NCI-H526 treated with DMSO at 0.1 percent for 48 hours (cell line): ENCODE data around the gene MAP1S.
A peak's percentile ranks its signal among the peaks of the same experiment; 100 is the strongest.
"Not testable (repeated sequence)": the region's sequence is repeated elsewhere in the genome, so short reads cannot be mapped to it uniquely, and the experiment has no call there.

Experiments
- DNase-seq: peaks from one replicate; lab custom pipeline; 2025; lab: John Stamatoyannopoulos, UW

The MAP1S gene

DNA sequence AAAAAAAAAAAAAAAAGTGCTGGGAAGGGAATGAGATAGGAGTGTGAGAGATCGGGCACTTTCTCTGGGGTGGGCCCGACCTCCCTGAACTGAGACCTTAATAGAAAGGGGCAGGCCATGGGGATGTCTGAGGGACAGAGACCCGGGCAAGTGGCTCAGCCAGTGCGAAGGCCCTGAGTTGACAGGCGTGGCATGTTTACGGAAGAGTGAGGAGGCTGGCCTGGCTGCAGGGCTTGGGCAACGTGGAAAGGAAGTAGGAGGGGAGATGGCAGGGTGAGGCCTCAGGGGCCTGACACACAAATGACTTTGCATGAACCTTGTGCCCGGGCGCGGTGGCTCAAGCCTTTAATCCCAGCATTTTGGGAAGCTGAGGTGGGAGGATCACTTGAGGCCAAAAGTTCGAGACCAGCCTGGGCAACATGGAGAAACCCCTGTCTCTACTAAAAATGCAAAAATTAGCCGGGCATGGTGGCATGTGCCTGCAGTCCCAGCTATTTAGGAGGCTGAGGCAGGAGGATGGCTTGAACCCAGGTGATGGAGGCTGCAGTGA, 45.9 kb downstream of the MAP1S start:
- DNase-seq, result no peak

DNA sequence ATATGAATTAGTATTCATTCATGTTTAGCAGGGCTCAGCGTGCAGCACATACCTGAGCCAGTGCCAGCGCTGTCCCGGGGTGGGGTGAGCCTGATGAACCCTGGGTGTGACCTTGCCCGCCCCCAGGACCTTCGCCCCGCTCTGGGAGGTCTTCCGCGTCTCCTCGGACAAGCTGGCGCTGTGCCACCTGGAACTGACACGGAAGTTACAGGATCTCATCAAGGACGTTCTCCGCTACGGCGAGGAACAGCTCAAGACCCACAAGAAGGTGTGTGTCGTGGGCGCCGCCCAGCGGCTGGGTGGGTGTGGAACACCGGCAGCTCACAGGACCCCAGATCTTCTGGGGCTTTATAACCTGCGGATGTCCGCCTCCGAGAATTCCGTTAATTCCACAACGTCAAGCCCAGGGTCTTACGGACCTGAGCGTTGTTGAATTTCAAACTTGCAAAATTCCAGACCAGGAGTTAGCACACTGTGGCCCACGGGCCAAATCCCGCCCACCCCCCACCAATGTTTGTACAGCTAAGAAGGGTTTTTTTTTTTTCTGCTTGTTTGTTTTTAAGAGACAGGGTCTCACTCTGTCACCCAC, 47.4 kb downstream of the MAP1S start:
- DNase-seq, result peak; percentile 3

DNA sequence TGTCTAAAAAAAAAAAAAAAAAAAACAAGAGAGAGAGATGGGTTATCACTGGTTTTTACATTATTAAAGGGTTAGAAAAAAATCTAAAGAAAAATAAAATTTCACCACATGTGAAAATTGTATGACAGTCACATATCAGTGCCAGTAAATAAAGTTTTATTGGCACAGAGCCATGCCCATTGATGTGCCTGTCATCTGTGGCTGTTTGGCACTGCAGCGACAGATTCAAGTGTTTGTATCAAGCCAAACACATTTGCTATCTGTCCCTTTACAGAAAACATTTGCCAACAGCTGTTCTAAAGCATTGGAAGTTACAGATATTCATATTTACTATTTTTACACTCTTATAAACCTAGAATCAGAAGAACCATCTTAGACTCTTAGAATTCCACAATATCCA, 48.3 kb downstream of the MAP1S start:
- DNase-seq, result no peak

DNA sequence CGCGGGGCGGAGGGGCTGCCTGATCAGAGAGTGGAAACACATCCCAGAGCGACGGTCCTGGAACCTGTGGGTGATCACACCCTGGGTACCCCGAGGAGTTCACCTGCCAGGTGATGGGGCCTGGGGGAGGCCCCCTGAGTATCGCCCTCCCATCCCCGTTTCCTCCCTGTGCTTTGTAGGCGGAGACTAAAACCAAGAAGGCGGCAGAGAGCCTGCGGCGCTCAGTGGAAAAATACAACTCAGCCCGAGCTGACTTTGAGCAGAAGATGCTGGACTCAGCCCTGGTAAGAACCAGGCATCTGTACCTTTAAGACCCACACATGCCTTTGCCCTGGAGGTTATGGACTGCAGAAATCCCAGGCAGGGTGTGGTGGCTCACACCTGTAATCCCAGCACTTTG, 51.3 kb downstream of the MAP1S start:
- DNase-seq, result no peak

DNA sequence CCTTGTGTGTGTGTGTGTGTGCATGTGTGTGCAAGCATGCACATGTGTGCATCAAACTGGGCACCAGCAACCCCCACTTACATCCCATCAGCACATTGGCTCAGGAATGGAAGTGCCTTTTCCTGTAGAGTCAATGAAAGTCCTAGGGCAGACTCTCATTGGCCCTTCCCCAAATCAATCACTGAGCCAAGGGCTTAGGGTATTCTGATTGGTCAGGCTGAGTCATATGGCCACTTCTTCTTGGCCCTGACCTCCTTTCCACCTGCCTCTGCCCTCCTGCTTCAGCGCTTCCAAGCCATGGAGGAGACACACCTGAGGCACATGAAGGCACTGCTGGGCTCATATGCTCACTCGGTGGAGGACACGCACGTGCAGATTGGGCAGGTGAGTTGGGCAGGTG, 52.9 kb downstream of the MAP1S start:
- DNase-seq, result no peak

DNA sequence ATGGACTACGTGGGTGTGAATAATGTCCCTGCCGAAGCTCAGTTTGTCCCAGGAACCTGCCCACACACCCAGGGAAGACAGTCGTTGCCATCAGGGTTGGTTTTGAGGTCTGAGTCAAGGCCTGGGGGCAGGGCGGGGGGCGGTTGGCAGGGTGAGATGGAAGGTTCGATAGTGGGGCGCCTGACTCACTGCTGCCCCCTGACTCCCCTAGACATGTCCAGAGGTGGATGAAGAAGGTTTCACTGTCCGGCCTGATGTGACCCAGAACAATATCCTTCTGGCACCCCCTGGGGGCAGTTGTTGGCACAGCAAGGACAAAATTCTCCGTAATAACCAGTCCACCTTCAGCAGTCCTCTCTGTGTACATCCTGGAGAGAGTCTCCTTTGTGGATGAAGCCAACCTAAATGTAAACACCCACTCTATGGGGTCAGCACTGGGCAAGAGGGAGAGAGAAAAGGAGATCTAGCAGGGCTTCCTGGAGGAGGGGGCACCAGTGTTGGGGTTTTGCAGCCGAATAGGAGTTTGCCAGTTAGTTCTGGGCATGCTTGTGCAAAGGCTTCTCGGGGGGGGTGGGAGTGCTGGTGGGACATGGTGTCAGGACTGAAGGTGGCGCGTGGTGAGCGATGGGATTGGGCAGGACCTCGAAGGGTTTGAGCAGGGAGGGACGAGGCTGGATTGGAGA, 56.1 kb downstream of the MAP1S start:
- no peak for DNase-seq

DNA sequence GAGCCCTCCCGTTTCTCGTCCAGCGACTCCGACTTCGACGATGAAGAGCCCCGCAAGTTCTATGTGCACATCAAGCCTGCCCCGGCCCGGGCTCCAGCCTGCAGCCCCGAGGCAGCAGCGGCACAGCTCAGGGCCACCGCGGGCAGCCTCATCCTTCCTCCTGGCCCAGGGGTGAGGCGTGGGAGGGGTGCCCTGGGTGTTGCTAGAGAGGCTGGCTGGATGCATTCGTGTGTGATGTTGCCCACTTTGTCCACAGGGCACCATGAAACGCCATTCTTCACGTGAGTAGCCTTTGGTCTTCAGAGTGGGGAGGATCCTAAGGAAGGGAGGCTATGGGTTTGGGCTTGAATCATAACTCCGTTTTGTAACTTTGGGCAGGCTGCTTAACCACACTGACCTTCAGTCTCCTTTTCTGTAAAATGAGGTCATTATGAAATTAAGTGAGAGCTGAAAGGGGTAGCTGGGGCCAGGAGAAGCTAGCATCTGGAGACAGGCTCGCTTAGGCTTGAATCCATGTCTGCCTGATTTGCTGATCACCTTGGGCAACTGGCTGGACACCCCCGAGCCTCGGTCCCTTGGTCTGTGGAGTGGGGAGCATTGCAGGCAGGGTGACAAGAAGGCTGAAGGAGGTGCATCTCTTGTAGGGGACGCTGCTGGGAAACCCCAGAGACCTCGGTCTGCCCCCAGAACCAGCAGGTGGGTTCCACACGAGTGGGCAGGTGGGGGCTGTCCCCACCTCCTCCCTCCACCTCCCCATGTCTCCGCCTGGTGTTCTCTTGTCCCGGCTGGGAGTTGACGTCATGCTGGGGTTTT, 56.9 kb downstream of the MAP1S start:
- DNase-seq, result no peak

DNA sequence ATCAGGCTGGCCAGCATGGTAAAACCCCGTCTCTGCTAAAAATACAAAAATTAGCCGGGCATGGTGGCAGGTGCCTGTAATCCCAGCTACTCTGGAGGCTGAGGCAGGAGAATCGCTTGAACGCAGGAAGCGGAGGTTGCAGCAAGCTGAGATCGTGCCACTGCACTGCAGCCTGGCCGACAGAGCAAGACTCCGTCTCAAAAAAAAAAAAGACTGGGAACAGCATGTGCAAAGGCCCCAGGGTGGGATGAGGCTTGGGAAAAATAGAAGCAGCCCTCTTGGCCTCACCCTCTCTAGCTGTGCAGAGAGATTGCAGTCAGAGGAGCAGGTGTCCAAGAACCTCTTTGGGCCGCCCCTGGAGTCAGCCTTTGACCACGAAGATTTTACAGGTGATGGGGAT, 58.6 kb downstream of the MAP1S start:
- DNase-seq, result not testable (repeated sequence)

DNA sequence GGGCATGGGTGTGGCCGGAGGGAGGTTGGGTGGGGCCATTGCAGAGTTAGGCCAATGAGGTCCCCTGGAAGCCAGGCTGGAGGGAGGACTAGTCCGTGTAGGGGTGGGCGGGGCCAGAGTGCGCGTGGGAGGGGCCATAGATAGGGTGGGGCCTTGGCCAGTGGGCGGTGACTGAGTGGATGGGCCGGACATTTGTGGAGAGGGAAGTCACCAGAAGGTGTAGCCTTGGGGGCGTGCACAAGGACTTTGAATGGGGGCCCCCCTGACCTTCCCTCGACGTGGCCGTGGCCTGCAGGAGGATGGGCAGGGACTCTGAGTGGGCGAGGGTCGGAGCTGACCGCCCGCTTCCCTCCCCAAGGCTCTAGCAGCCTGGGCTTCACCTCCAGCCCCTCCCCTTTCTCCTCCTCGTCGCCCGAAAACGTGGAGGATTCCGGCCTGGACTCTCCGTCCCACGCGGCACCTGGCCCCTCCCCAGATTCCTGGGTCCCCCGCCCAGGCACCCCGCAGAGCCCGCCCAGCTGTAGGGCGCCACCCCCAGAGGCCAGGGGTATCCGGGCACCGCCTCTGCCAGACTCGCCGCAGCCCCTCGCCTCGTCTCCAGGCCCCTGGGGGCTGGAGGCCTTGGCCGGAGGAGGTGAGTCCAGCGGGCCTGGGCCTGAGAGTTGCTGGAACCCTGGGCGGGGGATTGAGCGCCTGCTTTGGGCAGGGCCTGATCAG, 59.1 kb downstream of the MAP1S start:
- peak; percentile 11 for DNase-seq

DNA sequence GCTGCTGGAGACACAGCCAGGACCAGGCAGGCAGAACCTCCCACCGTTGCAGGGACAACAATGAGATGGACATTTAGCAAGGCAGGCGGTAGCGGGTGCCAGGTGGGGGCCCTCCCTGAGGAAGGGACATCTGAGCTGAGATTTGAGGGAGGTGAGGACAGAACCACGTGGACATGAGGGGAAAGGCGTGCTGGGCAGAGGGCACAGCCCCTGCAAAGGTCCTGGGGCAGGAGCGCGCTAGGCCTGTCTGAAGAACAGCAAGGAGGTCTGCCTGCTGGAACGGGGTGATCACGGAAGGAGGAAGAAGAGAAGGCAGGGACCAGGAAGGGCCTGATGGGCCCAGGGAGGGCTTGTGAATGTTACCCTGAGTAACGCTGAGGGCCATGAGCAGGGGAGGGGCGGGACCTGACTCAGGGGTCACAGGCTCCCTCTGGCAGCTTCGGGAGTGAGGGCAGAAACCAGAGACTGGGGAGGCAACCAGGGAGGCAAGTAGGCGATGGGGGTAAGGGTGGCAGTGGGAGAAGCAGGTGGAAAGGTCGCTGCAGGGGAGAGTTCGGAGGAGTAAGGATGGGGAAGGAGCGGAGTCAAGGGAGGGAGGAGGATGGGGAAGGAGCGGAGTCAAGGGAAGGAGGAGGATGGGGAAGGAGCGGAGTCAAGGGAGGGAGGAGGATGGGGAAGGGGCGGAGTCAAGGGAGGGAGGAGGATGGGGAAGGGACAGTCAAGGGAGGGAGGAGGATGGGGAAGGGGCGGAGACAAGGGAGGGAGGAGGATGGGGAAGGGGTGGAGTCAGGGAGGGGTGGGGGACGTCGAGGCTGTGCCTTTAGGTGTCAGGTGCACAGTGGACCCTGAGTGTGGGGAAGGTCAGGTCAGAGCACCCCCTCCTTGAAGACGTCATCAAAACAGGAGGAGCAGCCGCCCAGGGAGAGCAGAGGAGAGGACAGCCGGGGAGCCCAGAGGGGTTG, 60.0 kb downstream of the MAP1S start:
- DNase-seq, result no peak

DNA sequence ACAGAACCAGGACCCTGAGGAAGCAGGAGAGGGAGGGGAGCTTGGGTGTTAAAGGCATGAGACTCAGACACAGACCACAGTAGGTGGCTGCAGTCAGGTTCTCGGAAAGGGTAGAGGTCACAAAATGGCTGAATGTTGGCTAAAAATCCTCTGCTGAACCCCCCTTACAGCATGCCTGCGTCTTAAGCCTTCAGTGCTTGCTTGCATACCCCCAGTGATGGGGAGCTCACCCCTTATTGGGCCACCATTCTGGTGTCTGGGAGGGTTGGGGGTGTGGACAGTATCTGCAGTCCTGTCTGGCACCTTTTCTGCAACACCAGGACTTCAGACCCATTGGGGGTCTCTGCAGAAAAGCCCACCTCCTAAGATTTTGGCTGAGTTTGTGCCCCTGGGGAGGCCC, 61.5 kb downstream of the MAP1S start:
- DNase-seq, result no peak

DNA sequence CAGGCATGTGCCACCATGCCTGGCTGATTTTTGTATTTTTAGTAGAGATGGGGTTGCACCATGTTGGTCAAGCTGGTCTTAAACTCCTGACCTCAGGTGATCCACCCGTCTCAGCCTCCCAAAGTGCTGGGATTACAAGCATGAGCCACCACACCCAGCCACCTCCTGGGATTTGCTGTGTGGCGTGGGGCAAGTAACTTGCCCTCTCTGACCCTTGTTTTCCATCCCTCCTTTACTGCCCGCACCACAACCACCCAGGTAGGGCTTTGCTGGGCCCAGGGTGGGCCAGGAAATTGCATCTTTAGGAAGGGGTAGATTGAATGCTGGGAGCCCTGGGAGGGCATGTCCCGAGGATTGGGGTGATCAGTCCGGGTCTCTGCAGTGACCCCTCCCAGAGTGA, 64.4 kb downstream of the MAP1S start:
- DNase-seq, result not testable (repeated sequence)
